ENCODE results near the gene ETFA. TPM values are rescaled to one million over a fixed set of nuclear protein-coding genes. Genes with fewer than 3 reads are reported as not detected.

ETFA gene
- total RNA-seq, 1 donor from 2014 or later: 498 TPM

DNA sequence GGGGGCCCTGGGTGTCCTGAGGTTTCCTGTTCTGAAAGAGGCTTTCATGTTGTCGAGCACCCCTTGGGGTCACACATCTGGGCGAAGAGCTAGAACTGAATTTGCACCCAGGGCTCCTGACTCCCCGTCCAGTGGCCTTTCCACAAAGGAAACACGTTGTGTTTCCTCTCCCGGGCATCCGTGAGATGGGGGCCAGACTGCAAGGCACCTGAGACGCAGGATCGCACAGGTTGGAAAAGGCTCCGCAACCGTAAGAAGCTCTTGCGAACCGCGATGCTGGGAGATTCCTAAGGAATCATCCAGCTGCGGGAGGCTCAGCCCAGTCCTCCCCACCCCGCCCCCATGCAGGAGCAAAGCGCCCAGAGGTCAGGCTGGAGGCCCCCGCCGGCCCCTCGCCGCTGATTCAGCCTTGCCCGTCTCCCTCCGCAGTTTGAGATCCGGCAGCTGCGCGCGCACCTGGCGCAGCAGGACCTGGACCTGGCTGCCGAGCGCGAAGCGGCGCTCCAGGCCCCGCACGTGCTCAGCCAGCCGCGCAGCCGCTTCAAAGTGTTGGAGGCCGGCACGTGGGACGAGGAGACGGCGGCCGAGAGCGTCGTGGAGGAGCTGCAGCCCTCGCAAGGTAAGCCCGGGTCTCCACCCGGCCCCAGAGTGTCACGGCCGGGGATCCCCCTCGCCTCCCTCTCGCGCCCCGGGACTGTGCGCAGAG, 119.6 kb downstream of the ETFA start:
- DNase-seq (ENCODE audit: missing footprints) (no peak), ATAC-seq (no peak)
- intact Hi-C loops (cut with DNase I): loop anchor here (2.0 to 10.0 kb wide), 3 partner anchors 95 to 673 kb away; no protein-coding TSS in a partner anchor

DNA sequence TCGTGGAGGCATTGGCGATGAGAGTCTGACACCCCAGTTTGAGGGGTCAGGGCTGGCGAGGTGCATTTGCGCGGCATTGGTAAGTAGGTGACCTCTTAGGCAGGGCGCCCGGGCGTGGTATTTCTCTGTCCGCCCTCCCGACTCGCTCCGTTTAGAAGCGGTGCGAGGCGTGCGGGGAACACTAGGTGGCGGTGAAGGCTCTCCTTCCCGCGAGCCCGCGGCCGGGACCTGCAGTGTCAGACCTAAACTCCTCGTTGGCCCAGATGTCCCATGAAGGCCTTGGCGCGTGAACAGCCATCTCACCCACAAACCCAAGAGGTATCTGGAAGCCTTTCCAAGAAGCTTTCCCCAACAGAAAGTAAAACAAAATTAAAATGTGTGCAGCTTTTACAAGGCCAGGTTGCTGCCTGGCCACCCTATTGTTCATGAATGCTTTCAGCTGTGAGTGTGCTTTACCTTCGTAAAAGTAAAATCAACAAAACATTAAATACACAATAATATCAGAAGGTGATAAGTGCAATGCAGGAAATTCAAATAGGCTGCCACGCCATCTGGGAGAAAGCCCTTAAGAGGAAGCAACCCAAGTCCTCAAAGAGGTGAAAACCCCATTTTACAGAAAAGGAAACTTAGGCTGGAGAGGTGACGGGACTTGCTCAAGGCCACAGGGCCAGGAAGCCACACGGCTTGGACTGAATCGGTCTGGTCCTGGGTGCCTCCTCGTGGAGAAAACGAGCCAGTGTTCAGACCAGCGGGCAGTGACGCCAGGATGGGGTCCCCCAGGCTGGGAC, 120.3 kb downstream of the ETFA start:
- peak; percentile 90 for ATAC-seq
- intact Hi-C loops (cut with DNase I): loop anchor here (2.0 to 10.0 kb wide), 3 partner anchors 96 to 674 kb away; no protein-coding TSS in a partner anchor

DNA sequence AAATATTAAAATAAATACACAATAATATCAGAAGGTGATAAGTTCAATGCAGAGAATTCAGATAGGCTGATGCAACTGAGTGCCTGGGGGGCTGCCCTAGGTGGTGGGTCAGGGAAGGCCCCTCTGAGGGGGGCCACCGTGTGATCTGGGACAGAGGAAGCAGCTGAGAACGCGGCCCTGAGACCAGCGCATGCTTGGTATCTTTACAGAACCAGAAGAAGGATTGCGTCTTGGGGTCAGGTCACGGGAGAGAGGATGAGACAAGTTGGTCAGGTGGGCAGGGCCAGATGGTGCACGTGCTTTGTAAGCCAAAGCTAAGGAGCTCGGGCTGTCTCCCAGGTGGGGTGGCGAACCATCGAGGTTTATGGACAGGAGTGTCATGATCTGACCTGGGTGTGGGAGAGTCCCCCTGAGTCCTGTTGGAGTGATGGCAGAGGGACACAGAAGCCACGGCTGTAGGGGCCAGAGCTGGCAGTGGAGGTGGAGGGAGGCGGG, 121.2 kb downstream of the ETFA start:
- ATAC-seq: no peak
- intact Hi-C loops (cut with DNase I): loop anchor here (2.0 to 10.0 kb wide), 3 partner anchors 97 to 675 kb away; no protein-coding TSS in a partner anchor
- no peak for DNase-seq (ENCODE audit: missing footprints)

More for the DNA sequence above, 120.3 kb downstream of the ETFA start:
- peak; percentile 89 for DNase-seq (ENCODE audit: missing footprints)

DNA sequence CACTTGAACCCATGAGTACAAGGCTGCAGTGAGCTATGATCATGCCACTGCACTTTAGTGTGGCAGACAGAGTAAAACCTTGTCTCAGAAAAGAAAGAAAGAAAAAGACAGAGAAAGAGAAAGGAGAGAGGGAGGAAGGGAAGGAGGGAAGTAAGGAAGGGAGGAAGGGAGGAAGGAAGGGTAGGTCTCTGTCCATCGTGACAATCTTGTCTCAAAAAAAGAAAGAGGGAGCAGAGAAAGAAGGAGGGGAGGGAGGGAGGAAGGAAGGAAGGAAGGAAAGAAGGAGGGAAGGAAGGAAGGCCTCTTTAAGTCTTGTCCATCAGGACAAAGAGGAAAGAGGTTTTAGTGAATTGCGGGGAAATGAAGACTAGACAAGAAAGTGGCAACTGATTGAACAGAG, 122.2 kb downstream of the ETFA start:
- ATAC-seq (no peak), DNase-seq (ENCODE audit: missing footprints) (no peak)
- intact Hi-C loops (cut with DNase I): no loop called here

DNA sequence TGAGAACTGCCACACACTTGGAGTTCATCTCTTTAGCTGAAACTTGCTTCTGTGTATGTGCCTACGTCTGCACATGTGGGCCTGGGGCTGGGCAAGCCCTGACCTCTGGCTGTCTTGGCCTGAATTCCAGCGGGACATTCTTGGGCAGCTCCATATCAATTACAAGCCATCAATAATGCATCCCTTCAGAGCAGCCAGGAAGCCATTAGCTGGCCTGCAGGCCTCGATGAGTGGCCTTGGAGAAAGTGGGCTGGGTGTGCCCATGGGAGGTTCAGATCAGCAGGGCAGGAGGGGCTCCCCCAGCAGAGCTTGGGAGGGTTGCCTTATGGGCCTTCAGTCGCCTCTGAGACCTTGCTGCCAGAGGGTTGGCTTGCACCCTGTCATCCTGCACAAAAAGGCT, 124.1 kb downstream of the ETFA start:
- no peak for ATAC-seq
- intact Hi-C loops (cut with DNase I): no loop called here
- no peak for DNase-seq (ENCODE audit: missing footprints)

DNA sequence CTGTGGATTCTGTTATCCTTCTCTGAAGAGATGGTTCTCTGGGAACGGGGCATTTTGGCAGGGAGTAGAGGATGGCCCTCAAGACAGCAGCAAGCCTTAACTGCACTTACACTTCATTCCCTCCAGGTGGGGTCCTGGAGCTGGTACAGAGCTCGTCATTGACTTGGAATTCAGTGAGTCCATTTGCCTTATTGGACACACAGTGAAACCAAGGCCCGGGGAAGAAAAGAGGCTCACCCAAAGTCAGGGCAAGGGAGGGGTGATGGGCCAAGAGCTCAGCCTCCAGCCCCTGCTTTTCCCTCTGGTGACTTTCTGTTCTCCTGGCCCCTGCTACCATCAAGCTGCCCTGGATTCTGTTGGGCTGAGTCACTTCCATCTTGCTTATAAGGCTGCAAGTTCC, 125.6 kb downstream of the ETFA start:
- ATAC-seq (no peak), DNase-seq (ENCODE audit: missing footprints) (no peak)
- intact Hi-C loops (cut with DNase I): no loop called here

DNA sequence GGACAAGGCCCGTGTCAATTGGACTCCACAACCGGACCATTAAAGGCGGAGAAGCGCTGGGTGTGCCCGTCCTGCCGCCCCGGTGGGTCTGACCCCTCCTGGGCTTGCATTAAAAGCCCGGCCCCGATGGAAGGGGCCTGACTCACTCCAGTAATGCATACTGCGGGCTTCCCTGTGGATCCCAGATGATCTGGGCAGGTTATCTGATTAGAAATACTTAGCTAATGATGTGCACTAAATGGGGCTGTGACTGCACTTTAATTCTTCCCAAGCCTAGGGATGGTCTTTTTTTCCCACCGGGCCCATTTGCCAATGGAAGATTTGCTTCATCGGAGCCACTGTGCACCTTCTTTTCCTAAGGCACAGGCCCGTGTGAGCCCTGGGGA, 126.6 kb downstream of the ETFA start:
- intact Hi-C loops (cut with DNase I): no loop called here
- no peak for DNase-seq (ENCODE audit: missing footprints)
- no peak for ATAC-seq

DNA sequence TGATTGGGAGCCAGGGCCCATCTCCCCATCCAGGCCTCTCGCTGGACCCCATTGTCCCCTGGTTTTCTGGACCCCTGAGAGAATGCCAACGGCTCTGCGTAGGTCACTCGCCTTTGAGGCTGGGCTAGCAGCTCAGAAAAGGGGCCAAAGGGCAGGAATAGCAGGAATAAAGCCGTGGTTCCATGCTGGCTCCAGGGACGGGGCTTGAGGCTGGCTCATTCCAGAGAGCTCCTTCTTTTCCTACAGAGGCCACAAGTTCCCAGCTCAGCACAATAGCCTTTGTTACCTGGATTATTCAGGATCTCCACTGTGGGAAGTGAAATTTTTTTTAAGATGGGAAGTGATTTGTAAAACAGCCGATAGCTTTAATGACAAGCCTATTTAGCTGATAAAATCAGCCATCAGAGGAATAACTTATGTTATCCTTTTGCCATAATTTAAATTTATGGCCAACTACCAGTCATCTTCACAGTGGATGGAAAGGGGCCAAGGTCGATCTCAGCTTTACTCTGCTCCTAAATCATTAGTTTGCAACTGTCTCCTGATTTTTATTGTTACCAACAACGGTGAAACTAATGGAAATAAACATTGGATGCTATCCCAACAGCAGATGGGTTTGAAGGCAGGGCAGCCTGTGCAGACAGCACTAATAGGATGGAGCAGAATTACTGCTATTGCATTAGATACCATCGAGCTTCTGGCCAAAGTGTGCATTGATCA, 127.2 kb downstream of the ETFA start:
- intact Hi-C loops (cut with DNase I): no loop called here
- ATAC-seq: no peak
- DNase-seq (ENCODE audit: missing footprints): no peak

DNA sequence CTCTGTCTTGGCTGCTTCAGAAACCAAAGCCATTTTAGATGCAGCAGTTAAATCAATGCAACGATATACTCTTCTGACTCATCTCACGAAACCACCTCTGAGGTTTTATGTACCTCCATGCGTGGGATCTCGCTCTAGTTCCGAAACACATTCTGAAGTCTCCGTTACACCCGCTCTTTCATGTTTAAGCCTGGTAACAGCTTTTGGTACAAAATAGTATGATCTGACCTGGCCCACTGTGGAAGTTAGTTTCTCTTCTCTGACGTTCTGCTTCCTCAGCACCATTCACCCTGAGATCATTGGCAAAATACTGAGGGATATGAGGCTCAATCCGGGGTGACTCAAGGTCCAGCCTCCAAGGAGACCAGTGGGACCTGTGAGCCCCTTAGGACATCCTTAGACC, 129.6 kb downstream of the ETFA start:
- ATAC-seq (no peak), DNase-seq (ENCODE audit: missing footprints) (no peak)
- intact Hi-C loops (cut with DNase I): no loop called here

DNA sequence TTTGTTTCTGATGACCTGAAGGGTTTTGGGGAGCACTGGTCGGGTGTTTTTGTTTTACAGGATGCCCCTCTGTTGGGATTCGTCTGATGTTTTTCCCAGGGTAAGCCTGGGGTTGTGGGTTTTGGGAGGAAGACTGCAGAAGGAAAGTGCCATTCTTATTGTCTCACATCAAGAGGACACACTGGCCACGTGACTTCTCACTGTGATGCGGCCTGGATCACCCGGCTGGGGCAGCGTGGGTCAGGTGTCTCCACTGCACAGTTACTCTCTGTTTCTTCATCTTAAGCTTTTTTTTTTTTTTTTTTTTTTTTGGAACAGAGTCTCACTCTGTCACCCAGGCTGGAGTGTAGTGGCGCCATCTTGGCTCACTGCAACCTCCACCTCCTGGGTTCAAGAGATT, 130.9 kb downstream of the ETFA start:
- intact Hi-C loops (cut with DNase I): no loop called here
- no peak for DNase-seq (ENCODE audit: missing footprints)
- no peak for ATAC-seq

DNA sequence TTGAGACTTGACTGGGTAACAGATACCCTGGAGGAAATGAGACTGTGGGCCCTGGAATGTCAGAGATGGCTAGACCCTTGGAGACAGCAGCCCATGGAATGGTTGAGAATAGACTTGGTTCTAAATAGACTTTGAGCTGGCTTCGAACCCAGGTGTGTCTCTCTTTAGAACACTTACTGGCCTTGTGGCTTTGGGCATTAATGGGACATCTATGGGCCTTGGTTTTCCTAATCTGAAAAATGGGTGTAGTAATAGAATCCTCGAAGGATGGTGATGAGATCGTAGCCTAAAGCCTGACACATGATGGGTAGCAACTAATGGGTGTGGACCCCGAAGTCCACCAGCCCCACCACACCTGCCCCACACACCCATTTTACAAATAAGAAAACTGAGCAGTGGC, 132.2 kb downstream of the ETFA start:
- DNase-seq (ENCODE audit: missing footprints) (no peak), ATAC-seq (no peak)
- intact Hi-C loops (cut with DNase I): no loop called here

DNA sequence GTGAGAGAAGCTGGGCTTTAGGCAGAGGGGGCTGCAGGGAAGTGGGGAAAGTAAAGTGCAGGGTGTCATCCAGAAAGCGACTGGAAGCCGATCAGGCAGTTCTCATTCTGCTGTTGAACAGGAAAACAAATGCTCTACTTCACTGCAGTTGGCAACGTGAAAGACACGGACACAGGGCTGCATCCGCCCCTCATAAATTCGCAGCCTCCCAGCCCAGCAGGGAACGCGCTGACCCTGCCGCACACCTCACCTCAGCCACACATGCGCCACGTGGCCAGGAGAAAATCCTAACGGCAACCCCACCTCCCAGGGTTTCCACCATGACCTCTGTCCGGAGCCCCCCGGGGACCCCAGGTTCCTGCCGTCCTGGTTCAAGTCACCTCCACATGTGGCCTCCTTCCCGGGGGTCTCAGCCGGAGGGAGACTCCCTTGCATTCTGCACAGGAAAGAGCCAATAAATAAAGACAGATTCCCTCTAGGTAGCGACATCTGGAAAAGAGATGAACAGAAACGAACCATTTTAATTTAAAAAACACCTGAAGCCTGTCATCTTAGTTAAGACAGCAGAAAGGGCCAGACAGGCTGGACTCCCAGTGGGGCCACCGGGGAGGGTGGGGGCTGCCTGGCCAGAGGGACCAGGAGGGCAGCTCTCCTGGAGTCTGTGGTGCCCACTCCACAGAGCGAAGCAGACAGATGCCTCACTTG, 132.8 kb downstream of the ETFA start:
- ATAC-seq (no peak), DNase-seq (ENCODE audit: missing footprints) (no peak)

DNA sequence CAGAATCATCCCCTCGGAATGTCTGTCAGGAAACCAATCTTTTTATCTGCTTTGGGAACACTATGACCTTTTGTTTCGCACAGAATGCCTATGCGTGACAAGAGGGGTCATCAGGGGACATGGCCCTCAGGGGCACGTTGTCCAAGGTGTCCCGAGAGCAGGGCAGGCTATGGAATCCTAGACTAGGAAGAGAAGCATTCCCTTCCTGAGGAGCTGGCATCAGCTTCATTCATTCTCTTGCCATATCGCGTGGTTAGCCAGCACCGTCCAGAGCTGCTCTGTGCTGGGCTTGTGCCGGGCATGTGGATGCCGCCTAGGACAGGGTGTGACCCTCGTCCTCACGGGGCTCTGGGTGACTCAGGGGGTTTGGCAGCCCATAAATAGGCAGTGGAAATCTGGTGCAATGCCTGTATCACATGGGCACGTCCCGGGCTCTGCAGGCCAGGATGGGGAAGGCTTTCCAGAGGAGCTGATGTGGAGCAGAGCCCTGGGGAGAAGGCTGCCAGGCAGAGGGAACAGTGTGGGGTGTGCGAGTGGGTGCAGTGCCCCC, 133.7 kb downstream of the ETFA start:
- intact Hi-C loops (cut with DNase I): no loop called here
- ATAC-seq (peak; percentile 90), DNase-seq (ENCODE audit: missing footprints) (no peak)

More for the DNA sequence above, 132.8 kb downstream of the ETFA start:
- intact Hi-C loops (cut with DNase I): no loop called here

DNA sequence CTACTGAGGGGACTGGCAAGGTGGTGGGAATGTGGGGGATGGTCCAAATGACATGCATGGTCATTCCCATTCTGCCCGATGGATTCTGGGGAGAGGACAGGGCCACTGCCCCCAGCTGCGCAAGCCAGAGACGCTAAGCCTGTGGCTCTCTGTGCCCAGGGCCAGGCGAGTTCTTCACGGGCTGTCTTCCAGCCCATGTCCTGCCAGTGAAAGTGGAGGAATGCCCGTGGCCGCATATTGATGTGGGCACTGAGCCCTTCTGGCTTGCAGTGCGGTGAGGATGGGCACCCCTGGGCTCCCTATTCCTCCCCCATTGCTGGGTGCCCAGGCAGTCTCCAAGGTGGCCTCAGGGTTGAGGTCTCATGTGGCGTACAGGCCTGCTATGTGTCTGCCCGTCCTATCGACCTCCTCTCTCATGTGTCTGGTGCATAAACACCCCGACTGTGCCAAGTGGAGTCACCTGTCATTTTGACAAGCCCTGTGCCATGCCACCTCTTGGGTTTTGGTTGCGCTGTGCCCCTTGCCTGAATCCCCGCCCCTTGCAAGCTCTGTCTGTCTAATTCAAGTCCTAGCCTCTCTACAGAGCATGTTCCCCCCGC, 134.7 kb downstream of the ETFA start:
- DNase-seq (ENCODE audit: missing footprints) (no peak), ATAC-seq (peak; percentile 6)
- intact Hi-C loops (cut with DNase I): no loop called here

DNA sequence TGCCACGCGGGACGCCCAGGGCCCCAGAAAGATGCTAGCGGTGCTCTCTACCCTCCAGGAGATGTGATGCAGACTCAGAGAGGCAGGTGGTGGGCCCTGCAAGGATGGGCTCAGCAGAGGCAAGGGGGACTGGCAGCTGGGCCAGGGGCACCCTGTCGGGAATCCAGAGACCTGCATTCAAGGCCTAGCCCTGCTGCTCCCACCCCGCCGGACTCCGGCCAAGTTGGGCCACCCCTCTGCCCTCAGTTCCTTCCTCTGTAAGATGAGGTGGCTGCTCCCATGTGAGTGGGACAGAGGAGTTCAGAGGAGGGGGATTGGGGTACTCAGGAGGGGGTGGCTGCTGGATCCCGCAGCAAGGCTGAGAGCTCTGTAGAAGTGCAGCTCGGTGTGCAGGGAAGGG, 135.2 kb downstream of the ETFA start:
- intact Hi-C loops (cut with DNase I): no loop called here
- no peak for DNase-seq (ENCODE audit: missing footprints)
- ATAC-seq: no peak

DNA sequence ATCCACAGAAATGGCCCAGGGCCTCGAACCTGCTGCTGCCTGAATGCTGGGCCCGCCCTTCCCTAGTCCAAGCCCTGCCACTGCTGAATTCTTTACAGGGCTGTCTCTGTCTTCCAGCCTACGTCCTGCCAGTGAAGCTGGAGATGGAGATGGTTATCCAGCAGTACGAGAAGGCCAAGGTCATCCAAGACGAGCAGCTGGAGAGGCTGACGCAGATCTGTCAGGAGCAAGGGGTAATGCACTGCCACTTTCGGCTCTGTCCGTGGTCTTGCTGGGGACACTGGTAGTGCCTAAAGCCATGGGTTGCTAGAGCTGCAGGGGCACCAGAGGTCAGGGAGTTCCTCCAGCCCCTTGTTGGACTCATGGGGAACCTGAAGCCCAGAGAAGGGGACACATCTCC, 135.8 kb downstream of the ETFA start:
- ATAC-seq (no peak), DNase-seq (ENCODE audit: missing footprints) (no peak)

DNA sequence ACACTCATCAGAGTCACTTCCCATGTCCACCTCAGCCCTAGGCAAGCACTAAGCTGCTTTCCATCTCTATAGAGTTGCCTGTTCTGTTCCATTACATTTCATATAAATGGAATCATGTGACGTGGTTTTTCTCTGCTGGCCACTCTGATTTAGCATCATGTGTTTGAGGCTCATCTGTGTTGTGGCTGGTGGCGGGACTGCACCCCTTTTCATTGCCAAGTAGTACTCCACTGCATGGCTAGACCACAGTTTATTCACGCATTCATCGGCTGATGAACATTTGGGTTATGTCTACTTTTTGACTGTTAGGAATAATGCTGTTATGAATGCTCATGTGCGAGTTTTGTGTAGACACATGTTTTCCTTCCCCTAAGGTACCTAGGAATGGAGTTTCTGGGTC, 136.6 kb downstream of the ETFA start:
- intact Hi-C loops (cut with DNase I): no loop called here
- ATAC-seq: no peak
- no peak for DNase-seq (ENCODE audit: missing footprints)

More for the DNA sequence above, 135.8 kb downstream of the ETFA start:
- intact Hi-C loops (cut with DNase I): no loop called here

DNA sequence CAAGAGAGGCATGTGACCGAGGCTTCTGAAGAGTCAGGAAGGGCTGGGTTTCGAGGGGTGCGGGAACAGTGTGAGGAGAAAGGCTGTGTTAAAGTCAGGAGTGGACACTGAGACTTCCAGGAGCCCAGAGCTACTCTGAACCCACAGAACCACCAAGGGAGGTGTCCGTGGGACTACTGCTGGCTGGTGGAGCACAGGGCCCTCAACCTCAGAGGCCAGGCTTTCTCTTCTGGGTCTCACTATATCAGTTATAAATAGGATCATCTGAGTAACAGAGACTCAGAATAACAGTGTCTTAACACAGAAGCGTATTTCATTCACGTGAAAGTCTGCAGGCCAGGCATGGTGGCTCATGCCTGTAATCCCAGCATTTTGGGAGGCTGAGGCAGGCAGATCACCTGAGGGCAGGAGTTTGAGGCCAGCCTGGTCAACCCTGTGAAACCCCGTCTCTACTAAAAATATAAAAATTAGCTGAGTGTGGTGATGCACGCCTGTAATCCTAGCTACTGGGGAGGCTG, 137.9 kb downstream of the ETFA start:
- intact Hi-C loops (cut with DNase I): no loop called here
- ATAC-seq (no peak), DNase-seq (ENCODE audit: missing footprints) (no peak)
